Activated T-helper 1 cell treated with anti-CD3 and anti-CD28 coated beads, Interleukin-12 subunit alpha, Interleukin-12 subunit beta, Interleukin-2, Interleukin-4 antibody, amounts not matched to agents 30 ng/mL and 10 ng/mL and 1 ng/mL, durations not matched to agents 14 hours and 24 hours and 36 hours (primary cell): Measurements from ENCODE around the gene KLHL35. TPM values are rescaled to one million over a fixed set of nuclear protein-coding genes. Genes with fewer than 3 reads are reported as not detected.

Source experiments
- DNase-seq: peaks from one replicate; pipeline ENCODE4 v3.0.0; 2021; ENCODE audit warnings: low spot score
- H3K27ac Mint-ChIP-seq: one replicate; pipeline ENCODE4 v1.8.0; 2021; ENCODE audit warnings: mild to moderate bottlenecking, mixed read lengths
- H3K27me3 Mint-ChIP-seq: one replicate; pipeline ENCODE4 v1.8.0; 2022; ENCODE audit warnings: mild to moderate bottlenecking, moderate library complexity, mixed read lengths; ENCODE audit not compliant: insufficient read depth
- H3K36me3 Mint-ChIP-seq: one replicate; pipeline ENCODE4 v1.8.0; 2021; ENCODE audit warnings: low read depth, mixed read lengths
- H3K4me1 Mint-ChIP-seq: one replicate; pipeline ENCODE4 v1.8.0; 2021; ENCODE audit warnings: low read depth, mixed read lengths
- H3K4me3 Mint-ChIP-seq: one replicate; pipeline ENCODE4 v1.8.0; 2021; ENCODE audit warnings: mild to moderate bottlenecking, moderate library complexity, mixed read lengths
- H3K9me3 Mint-ChIP-seq: one replicate; pipeline ENCODE4 v1.8.0; 2021; ENCODE audit warnings: mixed read lengths
- intact Hi-C: fragments of 100-400 bp; cut with micrococcal nuclease; formaldehyde crosslinking; loops from one replicate; pipeline ENCODE4 v1.15.1; 2024
- total RNA-seq: library from RNA; stranded (reverse); gene quantifications from 2 replicates; pipeline ENCODE4 v1.2.3, GENCODE V29; 2022

The KLHL35 gene
- total RNA-seq, result 2.5 and 2.8 TPM in 2 replicates

DNA sequence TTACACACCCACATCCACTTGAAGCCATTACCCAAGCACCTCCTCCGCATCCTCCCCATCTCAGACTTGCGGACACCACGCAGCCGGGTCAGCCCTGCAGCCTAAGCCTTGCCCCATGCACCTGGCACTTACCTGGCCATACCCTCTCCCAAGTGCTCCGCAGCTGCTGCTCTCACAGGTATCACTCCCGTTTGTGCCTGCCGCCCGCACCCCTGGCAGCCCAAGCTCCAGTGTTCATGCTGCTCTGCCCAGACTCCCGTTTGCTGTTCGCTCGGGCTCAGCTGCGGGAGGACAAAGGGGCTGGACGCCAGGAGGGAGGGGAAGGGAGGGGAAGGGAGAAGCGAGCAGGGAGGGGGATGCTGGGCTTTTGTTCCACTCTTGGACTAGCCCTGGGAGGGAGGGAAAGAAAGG is at the start of gene KLHL35:
TSS of gene KLHL35 (minus strand) at position 293 of the 411 bp plus-strand sequence. CDS start 2,574 bp downstream, outside the sequence.
- DNase-seq, result no peak
- H3K27ac Mint-ChIP-seq, result peak within 1 kb of the TSS; percentile 10
- H3K4me3 Mint-ChIP-seq, result peak within 1 kb of the TSS; percentile 54
- peaks cover 48% of the 10 kb centered on the region for H3K27me3 Mint-ChIP-seq
- intact Hi-C loops, result no loop called here
- peaks cover 20% of the 10 kb centered on the region for H3K4me1 Mint-ChIP-seq
- peaks cover 6% of the 10 kb centered on the region for H3K36me3 Mint-ChIP-seq
- H3K9me3 Mint-ChIP-seq, result peaks cover 3% of the 10 kb centered on the region

DNA sequence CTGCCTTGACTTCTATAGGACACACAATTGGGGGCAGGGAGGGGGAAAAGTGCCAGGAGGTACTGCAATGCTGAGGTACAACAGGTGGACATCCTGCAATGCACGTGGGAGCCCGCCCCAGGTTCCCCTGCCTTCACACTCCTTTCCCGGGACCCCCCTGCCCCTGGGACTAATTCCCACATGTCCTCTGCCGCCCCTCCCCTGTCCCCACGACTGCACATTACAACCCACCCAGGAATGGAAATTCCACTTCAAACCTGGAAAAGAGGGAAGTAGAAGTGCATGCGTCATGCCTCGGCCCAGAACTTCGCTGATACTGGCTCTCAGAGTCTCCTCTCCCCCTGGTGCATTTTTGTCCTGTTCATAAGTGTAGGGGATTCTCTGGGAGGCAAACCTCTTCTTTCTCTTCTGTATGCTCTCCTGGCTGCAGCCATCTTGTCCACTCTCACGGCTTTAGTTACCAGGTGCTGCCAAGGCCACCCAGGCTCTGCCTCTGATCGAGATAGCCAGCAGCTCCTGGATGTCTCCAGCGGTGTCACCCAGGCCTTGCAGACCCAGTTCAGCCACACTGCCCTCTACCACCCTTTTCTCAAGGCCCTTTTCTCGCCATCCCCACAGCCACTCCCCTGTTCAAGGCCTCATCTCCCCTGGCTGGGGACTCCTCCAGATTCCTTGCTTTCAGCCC is 49.1 kb upstream of the KLHL35 start:
- Mint-ChIP-seq H3K4me1 (peaks cover 5% of the 10 kb centered on the region), H3K9me3 (no peaks in the 10 kb centered on the region), H3K36me3 (no peaks in the 10 kb centered on the region), H3K27me3 (no peaks in the 10 kb centered on the region), H3K27ac (no peak overlapping the region), H3K4me3 (no peak overlapping the region)
- intact Hi-C loops, result no loop called here
- DNase-seq, result no peak

DNA sequence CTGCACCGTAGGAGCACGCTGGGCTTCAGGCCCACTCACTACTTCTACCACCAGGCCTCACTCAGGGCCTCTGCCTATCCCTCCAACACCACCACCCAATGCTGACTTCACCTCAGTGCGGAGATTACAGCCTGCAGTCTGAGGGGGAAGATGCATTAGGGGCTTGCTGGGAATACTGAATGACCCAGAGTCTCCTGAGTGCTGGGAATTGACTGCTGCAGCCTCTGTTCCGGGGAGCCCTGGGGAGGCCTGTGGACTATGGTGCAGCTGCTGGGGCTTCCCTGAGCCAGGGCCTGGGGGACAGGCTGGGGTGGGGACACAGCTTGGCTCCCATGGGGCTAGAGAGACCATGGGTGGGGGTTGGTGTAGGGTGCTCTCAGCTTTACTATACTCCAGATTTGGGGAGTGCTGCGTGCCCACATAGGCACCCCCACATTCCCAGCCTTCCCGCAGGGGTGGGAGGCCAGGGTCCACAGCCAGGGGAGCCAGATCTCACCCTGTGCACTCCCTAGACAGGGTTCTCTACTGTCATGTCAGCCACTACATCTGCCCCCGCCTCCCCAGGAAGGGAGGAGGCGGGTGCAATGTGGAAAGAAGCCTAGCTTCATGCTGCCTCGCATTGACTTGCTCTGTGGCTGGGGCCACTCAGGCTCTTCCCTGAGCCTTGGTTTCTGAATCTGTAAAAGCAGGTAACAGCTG is 48.4 kb upstream of the KLHL35 start:
- intact Hi-C loops, result no loop called here

GRCh38 chr11:75480185-75481175 is 47.5 kb upstream of the KLHL35 start:
- DNase-seq, result no peak
- Mint-ChIP-seq H3K36me3 (no peaks in the 10 kb centered on the region), H3K27ac (no peak overlapping the region), H3K27me3 (no peaks in the 10 kb centered on the region), H3K9me3 (no peaks in the 10 kb centered on the region), H3K4me1 (peaks cover 7% of the 10 kb centered on the region), H3K4me3 (no peak overlapping the region)
- intact Hi-C loops, result no loop called here

More for the DNA sequence above, 48.4 kb upstream of the KLHL35 start:
- H3K27ac Mint-ChIP-seq, result no peak overlapping the region
- no peaks in the 10 kb centered on the region for H3K4me1 Mint-ChIP-seq
- H3K9me3 Mint-ChIP-seq, result no peaks in the 10 kb centered on the region
- no peaks in the 10 kb centered on the region for H3K36me3 Mint-ChIP-seq
- no peak for DNase-seq
- H3K4me3 Mint-ChIP-seq, result no peak overlapping the region
- no peaks in the 10 kb centered on the region for H3K27me3 Mint-ChIP-seq

DNA sequence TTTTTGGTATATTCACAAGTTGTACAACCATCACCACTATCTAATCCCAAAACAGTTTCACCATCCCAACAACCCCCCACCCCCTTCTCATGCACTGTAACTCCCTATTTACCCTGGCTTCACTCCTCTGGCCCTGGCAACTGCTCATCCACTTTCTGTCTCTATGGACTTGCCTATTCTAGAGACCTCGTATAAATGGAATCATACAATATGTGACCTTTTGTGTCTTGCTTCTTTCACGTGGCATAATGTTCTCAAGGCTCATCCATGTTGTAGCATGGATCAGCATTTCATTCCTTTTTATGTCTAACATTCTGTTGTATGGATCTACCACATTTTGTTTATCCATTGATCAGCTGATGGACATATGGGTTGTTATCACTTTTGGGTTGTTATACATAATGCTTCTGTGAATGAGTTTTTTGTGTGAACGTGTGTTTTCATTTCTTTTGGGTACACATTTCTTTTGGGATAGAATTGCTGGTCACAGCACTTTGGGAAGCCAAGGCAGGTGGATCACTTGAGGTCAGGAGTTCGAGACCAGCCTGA is 46.7 kb upstream of the KLHL35 start:
- Mint-ChIP-seq H3K4me3 (no peak overlapping the region), H3K36me3 (no peaks in the 10 kb centered on the region), H3K4me1 (peaks cover 15% of the 10 kb centered on the region), H3K27ac (no peak overlapping the region), H3K9me3 (no peaks in the 10 kb centered on the region), H3K27me3 (no peaks in the 10 kb centered on the region)
- intact Hi-C loops, result no loop called here
- no peak for DNase-seq

- DNase-seq, result no peak
- Mint-ChIP-seq H3K4me3 (no peak overlapping the region), H3K4me1 (peaks cover 17% of the 10 kb centered on the region), H3K36me3 (no peaks in the 10 kb centered on the region), H3K9me3 (no peaks in the 10 kb centered on the region), H3K27ac (no peak overlapping the region), H3K27me3 (no peaks in the 10 kb centered on the region)
- intact Hi-C loops, result no loop called here
Measured at GRCh38 chr11:75478783-75479596, 46.0 kb upstream of the KLHL35 start.

DNA sequence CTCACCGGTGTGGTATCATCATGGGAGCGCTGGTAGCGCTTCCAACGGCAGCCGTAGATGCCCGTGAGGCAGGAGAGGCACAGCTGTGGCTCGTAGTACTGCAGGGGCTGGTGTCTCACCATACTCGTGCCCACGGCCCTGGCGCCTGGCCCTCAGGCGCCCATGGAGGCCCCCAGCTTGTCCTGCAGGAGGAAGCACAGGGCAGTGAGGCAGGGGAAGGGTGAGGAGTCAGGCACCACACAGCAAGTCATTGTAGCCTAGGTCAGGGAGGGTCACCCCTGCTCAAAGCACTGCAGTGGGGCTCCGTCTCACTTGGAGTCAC is 44.6 kb upstream of the KLHL35 start:
- intact Hi-C loops, result no loop called here
- no peak for DNase-seq
- Mint-ChIP-seq H3K4me1 (peaks cover 17% of the 10 kb centered on the region), H3K4me3 (no peak overlapping the region), H3K27me3 (no peaks in the 10 kb centered on the region), H3K27ac (no peak overlapping the region), H3K9me3 (no peaks in the 10 kb centered on the region), H3K36me3 (no peaks in the 10 kb centered on the region)

DNA sequence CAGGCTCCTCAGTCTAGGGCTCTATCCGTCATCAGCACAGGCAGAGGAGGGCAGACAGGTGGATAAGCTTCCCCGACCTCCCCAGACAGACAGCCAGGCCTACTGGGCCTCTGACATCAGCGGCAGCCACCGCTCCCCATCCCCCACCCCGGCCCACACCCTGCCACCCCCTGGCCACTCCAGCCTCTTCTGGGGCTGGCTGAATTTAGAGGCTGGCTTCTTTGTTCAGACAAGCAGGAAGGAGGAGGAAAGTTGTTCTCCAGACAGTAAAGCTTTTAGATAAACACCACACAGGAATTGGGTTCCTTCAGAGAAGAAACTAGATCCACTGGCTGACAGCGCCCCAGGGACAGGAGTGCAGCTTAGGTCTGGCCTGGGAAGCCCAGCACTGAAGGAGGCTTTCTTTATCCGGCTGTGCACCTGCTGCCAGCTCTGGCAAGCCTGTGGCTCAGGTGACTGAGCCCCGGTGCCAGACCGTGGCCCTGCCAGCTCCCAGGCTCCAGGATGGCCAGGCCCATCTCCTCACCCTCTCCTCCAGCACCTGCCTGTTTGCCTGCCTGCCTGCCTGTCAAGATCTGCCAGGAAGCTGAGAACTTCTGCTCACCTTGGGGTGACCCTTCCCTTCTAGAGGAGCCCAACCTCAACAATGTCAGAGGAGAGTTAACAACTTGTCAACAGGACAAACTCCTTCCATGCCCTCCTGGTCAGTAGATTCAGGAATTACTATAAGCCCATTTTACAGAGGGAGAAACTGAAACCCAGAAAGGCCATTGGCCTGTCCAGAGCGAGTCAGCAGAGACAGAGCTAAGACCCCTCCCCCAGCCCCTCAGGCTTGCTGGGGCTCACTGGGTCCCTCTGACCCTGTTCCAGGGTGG is 44.0 kb upstream of the KLHL35 start:
- no peaks in the 10 kb centered on the region for H3K27me3 Mint-ChIP-seq

DNA sequence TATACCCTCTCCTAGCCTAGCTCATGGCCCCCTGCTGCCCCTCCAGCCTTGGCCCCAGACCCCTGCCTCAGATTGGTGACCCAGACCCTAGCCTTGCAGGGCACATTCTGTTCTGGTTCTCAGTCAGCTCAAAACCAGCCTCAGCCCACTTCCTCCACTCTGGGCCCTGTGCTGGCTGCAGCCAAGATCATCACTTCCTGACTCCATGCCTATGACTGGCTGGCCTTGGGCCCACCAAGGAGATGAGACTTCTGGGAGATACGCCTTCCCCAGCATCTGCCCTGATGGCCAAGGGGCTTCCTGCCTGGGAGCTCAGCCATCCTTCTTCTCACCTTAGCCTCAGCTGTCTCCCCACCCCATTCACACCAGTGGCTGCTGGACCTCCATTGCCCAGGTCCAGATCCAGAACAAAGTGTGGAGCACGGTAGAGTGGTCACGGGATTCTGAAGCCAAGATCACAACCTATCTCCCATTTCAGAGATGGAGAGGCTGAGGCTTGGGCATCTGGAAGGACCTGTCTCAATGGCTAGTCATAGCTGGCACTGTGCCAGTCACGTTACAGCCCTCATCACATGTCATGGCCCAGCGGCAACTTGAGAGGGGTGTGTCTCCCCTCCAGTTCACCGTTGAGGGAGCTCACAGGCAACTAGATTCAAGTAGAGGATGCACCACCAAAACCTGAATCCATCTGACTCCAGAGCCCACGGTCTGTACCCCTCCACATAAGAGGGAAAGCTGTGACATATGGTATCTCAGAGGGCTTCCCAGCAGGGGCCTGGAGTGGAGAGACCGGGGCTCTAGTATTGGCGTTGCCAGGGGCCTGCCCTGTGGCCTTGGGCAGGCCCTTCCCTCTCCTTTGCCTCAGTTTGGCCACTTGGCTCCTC is 43.0 kb upstream of the KLHL35 start:
- intact Hi-C loops, result loop anchor here (1.0 to 2.0 kb wide), 2 partner anchors 49 to 77 kb away; partner anchors contain the start of genes GDPD5 and RPS3
- no peak overlapping the region for H3K4me3 Mint-ChIP-seq
- H3K4me1 Mint-ChIP-seq, result peaks cover 17% of the 10 kb centered on the region
- no peaks in the 10 kb centered on the region for H3K27me3 Mint-ChIP-seq
- H3K27ac Mint-ChIP-seq, result peak overlapping the region; percentile 12
- peak; percentile 22 for DNase-seq
- H3K36me3 Mint-ChIP-seq, result no peaks in the 10 kb centered on the region
- no peaks in the 10 kb centered on the region for H3K9me3 Mint-ChIP-seq

More for the DNA sequence above, 44.0 kb upstream of the KLHL35 start:
- DNase-seq, result no peak
- H3K4me3 Mint-ChIP-seq, result no peak overlapping the region
- peak overlapping the region; percentile 6 for H3K27ac Mint-ChIP-seq
- H3K4me1 Mint-ChIP-seq, result peaks cover 17% of the 10 kb centered on the region
- no peaks in the 10 kb centered on the region for H3K9me3 Mint-ChIP-seq
- intact Hi-C loops, result no loop called here
- H3K36me3 Mint-ChIP-seq, result no peaks in the 10 kb centered on the region

DNA sequence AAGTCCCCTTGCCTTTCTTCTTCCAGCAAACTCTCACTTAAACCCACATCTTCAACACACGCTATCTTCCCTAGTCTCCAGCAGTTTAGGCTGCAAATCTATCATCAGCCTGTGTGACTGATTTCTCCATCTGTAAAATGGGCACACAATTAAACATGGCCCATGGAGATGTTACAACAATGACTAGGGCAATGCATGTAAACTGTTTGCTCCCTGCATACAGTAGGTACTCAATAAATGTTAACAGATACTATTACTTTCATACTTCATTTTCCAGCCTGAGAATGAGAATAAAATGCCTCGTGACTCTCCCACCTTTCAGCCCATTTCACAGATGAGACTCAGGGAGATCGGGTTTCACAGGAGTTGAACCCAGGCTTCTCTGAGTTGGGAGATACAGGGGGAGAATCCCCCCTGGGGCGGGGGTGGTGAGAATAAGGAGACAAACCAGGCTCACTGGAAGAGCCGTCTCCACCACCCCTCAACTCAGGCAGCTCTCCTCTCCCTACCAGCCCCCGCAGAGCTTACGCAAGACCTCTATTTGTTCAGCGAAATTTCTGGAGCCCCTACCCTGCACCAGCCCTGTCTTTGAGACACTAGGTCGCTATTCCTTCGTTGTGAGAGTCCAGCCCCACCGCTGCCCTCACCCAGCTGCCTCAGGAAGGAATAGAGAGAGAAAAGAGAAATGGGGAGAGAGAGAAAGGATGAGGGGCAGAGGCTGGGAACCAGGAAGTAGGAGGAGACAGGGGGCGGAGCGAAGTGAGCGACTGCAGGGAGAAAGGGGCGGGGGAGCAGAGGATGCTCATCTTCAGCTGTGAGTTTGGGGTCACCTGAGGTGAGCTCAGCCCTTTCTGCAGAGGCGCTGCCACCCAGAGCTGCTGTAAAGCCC is 42.1 kb upstream of the KLHL35 start:
- intact Hi-C loops, result loop anchor here (1.0 to 2.0 kb wide), 2 partner anchors 50 to 76 kb away; partner anchors contain the start of genes GDPD5 and RPS3
- H3K27ac Mint-ChIP-seq, result peak overlapping the region; percentile 70

More for the DNA sequence above, 42.1 kb upstream of the KLHL35 start:
- Mint-ChIP-seq H3K27me3 (no peaks in the 10 kb centered on the region), H3K36me3 (no peaks in the 10 kb centered on the region), H3K4me3 (no peak overlapping the region), H3K9me3 (no peaks in the 10 kb centered on the region), H3K4me1 (peaks cover 17% of the 10 kb centered on the region)
- DNase-seq, result peak; percentile 58
